GM23338 (cell line): ENCODE results near the gene PTN. TPM values are rescaled to one million over a fixed set of nuclear protein-coding genes. Genes with fewer than 3 reads are reported as not detected.

Source experiments
- ATAC-seq: fragments of 200-7000 bp; cut with Tn5 transposase; 3 replicates; pipeline ENCODE4 v1.9.1; 2020
- DNase-seq: peaks from one replicate; pipeline ENCODE4 v3.0.0-alpha.2; 2015; ENCODE audit warnings: low spot score
- H2AFZ ChIP-seq: fragments of 200-600 bp; sonication (generic); 2 replicates; pipeline ENCODE4 v1.8.0; 2016; ENCODE audit warnings: antibody characterized with exemption, mild to moderate bottlenecking, moderate library complexity
- H3F3A ChIP-seq: fragments of 200-600 bp; sonication (generic); replicated peaks from 2 replicates; pipeline ENCODE4 v1.8.0; 2017; ENCODE audit warnings: antibody characterized with exemption, mixed run types, low read depth
- H3K27ac ChIP-seq: fragments of 200-600 bp; sonication (generic); 2 replicates; pipeline ENCODE4 v1.6.1; 2016; ENCODE audit warnings: low read depth
- H3K27me3 ChIP-seq: fragments of 200-600 bp; sonication (generic); 2 replicates; pipeline ENCODE4 v1.8.0; 2016; ENCODE audit warnings: mild to moderate bottlenecking, mixed run types, moderate library complexity; ENCODE audit not compliant: insufficient read depth
- H3K36me3 ChIP-seq: fragments of 200-600 bp; sonication (generic); 2 replicates; pipeline ENCODE4 v1.8.0; 2016; ENCODE audit warnings: mild to moderate bottlenecking; ENCODE audit not compliant: insufficient read depth
- H3K4me1 ChIP-seq: fragments of 200-600 bp; sonication (generic); 2 replicates; pipeline ENCODE4 v1.8.0; 2016; ENCODE audit warnings: mild to moderate bottlenecking, moderate library complexity; ENCODE audit not compliant: insufficient read depth
- H3K4me2 ChIP-seq: fragments of 200-600 bp; sonication (generic); 2 replicates; pipeline ENCODE4 v1.7.1; 2017; ENCODE audit warnings: mixed run types
- H3K4me3 ChIP-seq: fragments of 200-600 bp; sonication (generic); 2 replicates; pipeline ENCODE4 v1.6.1; 2016; ENCODE audit warnings: mixed run types
- H3K79me2 ChIP-seq: fragments of 200-600 bp; sonication (generic); replicated peaks from 2 replicates; pipeline ENCODE4 v1.8.0; 2017; ENCODE audit warnings: mild to moderate bottlenecking; ENCODE audit not compliant: insufficient read depth
- H3K9me2 ChIP-seq: fragments of 200-600 bp; sonication (generic); 2 replicates; pipeline ENCODE4 v1.8.0; 2017; ENCODE audit not compliant: insufficient read depth
- H4K20me1 ChIP-seq: fragments of 200-600 bp; sonication (generic); replicated peaks from 2 replicates; pipeline ENCODE4 v1.8.0; 2017; ENCODE audit warnings: mild to moderate bottlenecking; ENCODE audit not compliant: insufficient read depth
- H3K27ac Mint-ChIP-seq: 2 replicates; pipeline ENCODE4 v1.8.0; 2020; ENCODE audit warnings: inconsistent platforms, mild to moderate bottlenecking, moderate library complexity, mixed read lengths
- H3K27me3 Mint-ChIP-seq: 3 replicates; pipeline ENCODE4 v1.8.0; 2022; ENCODE audit warnings: low read depth, mild to moderate bottlenecking, moderate library complexity, mixed read lengths, inconsistent platforms; ENCODE audit not compliant: insufficient read depth, poor library complexity
- H3K36me3 Mint-ChIP-seq: 3 replicates; pipeline ENCODE4 v1.8.0; 2021; ENCODE audit warnings: low read depth, mild to moderate bottlenecking, inconsistent platforms, moderate library complexity, mixed read lengths
- H3K4me1 Mint-ChIP-seq: 3 replicates; pipeline ENCODE4 v1.8.0; 2020; ENCODE audit warnings: mild to moderate bottlenecking, inconsistent platforms, mixed read lengths
- H3K4me3 Mint-ChIP-seq: 3 replicates; pipeline ENCODE4 v1.8.0; 2021; ENCODE audit warnings: moderate library complexity, mild to moderate bottlenecking, inconsistent platforms, mixed read lengths
- H3K9me3 Mint-ChIP-seq: 3 replicates; pipeline ENCODE4 v1.8.0; 2020; ENCODE audit warnings: moderate library complexity, mild to moderate bottlenecking, inconsistent platforms, mixed read lengths
- CREB1 ChIP-seq: fragments of 250-450 bp; sonication (Bioruptor Pico); IDR thresholded peaks from 2 replicates; pipeline ENCODE4 v1.5.0; 2020; ENCODE audit warnings: low read depth, mild to moderate bottlenecking, moderate library complexity
- CTCF ChIP-seq, 2 experiments: fragments of 200-600 bp in 1 of 2; sonication (generic) in 1 of 2; conservative IDR thresholded peaks; 2 replicates each; pipeline versions ENCODE4 v1.5.1 to v1.6.1; 2016 to 2017; ENCODE audit warnings: antibody characterized with exemption in 2 of 2, low read depth in 2 of 2, mild to moderate bottlenecking in 2 of 2, moderate library complexity in 1 of 2
- ETS1 ChIP-seq: IDR thresholded peaks from 2 replicates; pipeline ENCODE4 v1.6.1; 2016; ENCODE audit warnings: antibody characterized with exemption
- EZH2 ChIP-seq: fragments of 200-600 bp; sonication (generic); IDR thresholded peaks from one replicate; pipeline ENCODE4 v1.8.0; 2017; ENCODE audit warnings: antibody characterized with exemption, mild to moderate bottlenecking, low read depth; ENCODE audit not compliant: unreplicated experiment
- EZH2phosphoT487 ChIP-seq: fragments of 200-600 bp; sonication (generic); IDR thresholded peaks from one replicate; pipeline ENCODE4 v1.8.1; 2018; ENCODE audit warnings: antibody characterized with exemption; ENCODE audit not compliant: unreplicated experiment
- JUNB ChIP-seq: IDR thresholded peaks from one replicate; pipeline ENCODE4 v1.6.1; 2016; ENCODE audit warnings: antibody characterized with exemption; ENCODE audit not compliant: unreplicated experiment
- NANOG ChIP-seq: IDR thresholded peaks from 2 replicates; pipeline ENCODE4 v1.6.1; 2016; ENCODE audit warnings: antibody characterized with exemption, borderline replicate concordance
- POLR2AphosphoS5 ChIP-seq: IDR thresholded peaks from 2 replicates; pipeline ENCODE4 v1.6.1; 2016; ENCODE audit warnings: antibody characterized with exemption, low read depth
- REST ChIP-seq: IDR thresholded peaks from one replicate; pipeline ENCODE4 v1.6.1; 2018; ENCODE audit warnings: antibody characterized with exemption; ENCODE audit not compliant: unreplicated experiment
- STAT1 ChIP-seq: IDR thresholded peaks from one replicate; pipeline ENCODE4 v1.6.1; 2016; ENCODE audit warnings: antibody characterized with exemption; ENCODE audit not compliant: unreplicated experiment
- ZNF114 ChIP-seq: fragments of 250-450 bp; sonication (Bioruptor Pico); IDR thresholded peaks from 2 replicates; pipeline ENCODE4 v1.5.0; 2020; ENCODE audit warnings: mild to moderate bottlenecking, moderate library complexity
- ZNF331 ChIP-seq: fragments of 250-450 bp; sonication (Bioruptor Pico); IDR thresholded peaks from 2 replicates; pipeline ENCODE4 v1.5.0; 2020; ENCODE audit warnings: low read depth, mild to moderate bottlenecking, moderate library complexity
- ZNF462 ChIP-seq: fragments of 250-450 bp; sonication (Bioruptor Pico); IDR thresholded peaks from 2 replicates; pipeline ENCODE4 v1.5.0; 2020; ENCODE audit warnings: mild to moderate bottlenecking, moderate library complexity
- polyA plus RNA-seq: library from polyadenylated mRNA; unstranded; fragments of >200 nt; fragmentation: Nextera tagmentation; extraction: Ambion mirVana; gene quantifications from 2 replicates; pipeline ENCODE4 v1.2.1, GENCODE V29; 2016
- total RNA-seq: library from RNA; depleted of rRNA; stranded (reverse); fragments of >200 nt; shearing (Covaris generic); gene quantifications from 2 replicates; pipeline ENCODE4 v1.2.3, GENCODE V29; 2014

PTN gene
- total and polyA plus RNA-seq, 2 experiments from 2014 or later = 20.1 to 39.4 TPM

GRCh38 chr7:137342828-137343261 lies 688 bp downstream of the PTN start:
- H3K36me3 Mint-ChIP-seq = peaks cover 6% of the 10 kb centered on the region; the same call in 1 of the 3 replicates
- TF ChIP-seq ETS1 (no peak), REST (no peak), CREB1 (no peak), CTCF (conservative IDR thresholded peaks at IDR 0.05; ENCODE audit: low read depth in 2 of 2) (no peak), EZH2phosphoT487 (no peak), POLR2AphosphoS5 (no peak), JUNB (no peak), NANOG (no peak), ZNF114 (CRISPR knock-in tag) (no peak), ZNF462 (CRISPR knock-in tag) (no peak), EZH2 (no peak), ZNF331 (CRISPR knock-in tag) (no peak), STAT1 (no peak)
- peaks cover 39% of the 10 kb centered on the region for H3K4me1 ChIP-seq
- peak overlapping the region; percentile 39; the same call in 1 of the 2 replicates for H3K27ac Mint-ChIP-seq
- H4K20me1 ChIP-seq = no peaks in the 10 kb centered on the region
- H3K27ac ChIP-seq = no peak overlapping the region
- peaks cover 52% of the 10 kb centered on the region for H3K4me1 Mint-ChIP-seq
- peak overlapping the region; percentile 89 for H3K4me2 ChIP-seq
- H3K27me3 ChIP-seq = peaks cover 15% of the 10 kb centered on the region
- peak overlapping the region; percentile 87 for H3K4me3 Mint-ChIP-seq
- 0 out of 2 replicates have a peak, but pooled peaks cover 7% of the 10 kb centered on the region for H3K9me2 ChIP-seq
- peaks cover 14% of the 10 kb centered on the region for H3K27me3 Mint-ChIP-seq
- peak; percentile 39 for ATAC-seq
- DNase-seq = no peak
- no peaks in the 10 kb centered on the region for H3F3A ChIP-seq
- no peaks in the 10 kb centered on the region for H3K36me3 ChIP-seq
- H3K79me2 ChIP-seq = 0 out of 2 replicates have a peak, but pooled peaks cover 5% of the 10 kb centered on the region
- peak overlapping the region; percentile 65 for H3K4me3 ChIP-seq
- H2AFZ ChIP-seq = peak overlapping the region; percentile 93
- H3K9me3 Mint-ChIP-seq = no peaks in the 10 kb centered on the region
